OCI-LY1 (cell line): ENCODE data around the gene LBX1.

Experiments used
- CTCF ChIP-seq: fragments of 200-600 bp; sonication (generic), shearing (Covaris generic); IDR thresholded peaks from 2 replicates; pipeline ENCODE4 v1.5.1; 2017; ENCODE audit warnings: mild to moderate bottlenecking, antibody characterized with exemption, low read length, moderate library complexity, mixed read lengths
- EZH2 ChIP-seq: fragments of 200-600 bp; sonication (generic), shearing (Covaris generic); IDR thresholded peaks from 2 replicates; pipeline ENCODE4 v1.8.0; 2017; ENCODE audit warnings: borderline replicate concordance, mixed run types, mild to moderate bottlenecking, antibody characterized with exemption, low read length, moderate library complexity, mixed read lengths

DNA sequence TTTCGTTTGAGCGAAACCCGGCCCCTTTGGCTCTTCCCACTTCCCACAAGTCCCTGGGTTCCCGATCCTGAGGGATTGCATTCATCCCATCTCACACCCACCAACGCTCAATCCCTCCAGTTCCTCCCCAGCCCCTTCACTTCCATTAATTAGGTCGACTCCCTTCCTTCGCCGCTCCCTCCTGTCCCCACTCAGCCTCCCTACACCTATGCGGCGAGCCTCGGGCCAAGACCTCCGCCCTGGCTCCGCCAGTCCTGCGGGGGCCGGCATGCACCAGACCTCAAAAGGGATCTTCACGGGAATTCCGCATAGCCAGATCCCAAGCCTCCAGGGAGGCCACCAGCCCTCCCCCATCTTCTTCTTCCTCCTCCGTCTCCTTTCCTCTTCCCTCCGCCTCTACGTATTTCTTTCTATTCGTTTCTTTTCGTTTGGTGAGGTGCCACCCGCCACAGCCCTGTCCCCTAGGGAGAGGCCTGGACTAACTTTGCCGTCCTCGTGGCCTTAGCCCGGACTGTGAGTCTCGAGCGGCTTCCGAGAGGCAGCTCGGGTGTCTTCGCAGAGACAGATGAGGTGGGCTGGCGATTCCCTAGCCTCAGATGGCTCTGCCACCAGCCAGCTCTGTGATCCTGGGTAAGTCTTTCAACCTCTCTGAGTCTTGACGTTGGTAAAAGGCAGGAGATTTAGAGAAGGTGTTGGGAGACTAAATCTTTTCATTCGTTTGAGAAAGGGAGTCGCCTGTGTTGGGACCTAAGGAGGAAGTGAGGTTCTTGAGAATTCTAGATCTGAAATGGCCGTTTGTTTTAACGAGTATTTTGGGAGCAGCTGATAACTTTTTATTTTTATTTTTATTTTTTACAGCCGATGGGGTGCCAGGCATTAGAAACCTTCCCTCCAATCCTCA lies 8.1 kb upstream of the LBX1 start:
- TF ChIP-seq CTCF (no peak), EZH2 (no peak)
